ENCODE measurements around the gene OPA3. TPM values are rescaled to one million over a fixed set of nuclear protein-coding genes. Genes with fewer than 3 reads are reported as not detected.

OPA3 gene
- total RNA-seq, 1 experiment from 2014 or later, result 17.7 TPM

- no peaks in the 10 kb centered on the region for H3K9me3 Mint-ChIP-seq (ENCODE audit: unreplicated experiment)
- CTCF ChIA-PET, result interaction anchor here (1.2 to 3.0 kb wide), 3 partner anchors 9 to 148 kb away, joined by 4 to 24 read pairs (median 18); no protein-coding TSS in a partner anchor
- DNase-seq, result no peak
- no peaks in the 10 kb centered on the region for H3K36me3 ChIP-seq (ENCODE audit: control insufficient read depth, insufficient read depth, low read length)
- no peaks in the 10 kb centered on the region for H3K27me3 ChIP-seq (replicated peaks; ENCODE audit: control insufficient read depth, insufficient read depth, low read length)
- no peaks in the 10 kb centered on the region for H3K9me3 ChIP-seq
- no peak overlapping the region for H3K4me3 ChIP-seq (ENCODE audit: low read depth, low read length)
- H3K4me1 ChIP-seq, result peaks cover 22% of the 10 kb centered on the region
- peaks cover 19% of the 10 kb centered on the region for H3K4me1 Mint-ChIP-seq (ENCODE audit: low read depth, unreplicated experiment)
- POLR2A ChIA-PET, result no interaction called here
- H3K27me3 Mint-ChIP-seq (ENCODE audit: insufficient read depth, unreplicated experiment), result peaks cover 8% of the 10 kb centered on the region
- peaks cover 4% of the 10 kb centered on the region for H3K36me3 Mint-ChIP-seq (ENCODE audit: insufficient read depth, unreplicated experiment)
- H3K27ac Mint-ChIP-seq (ENCODE audit: unreplicated experiment), result no peak overlapping the region
- BruUV-seq (replicated peaks), result no TSS peak
- intact Hi-C loops (cut with micrococcal nuclease; ENCODE audit: unreplicated experiment), result loop anchor here (10.0 kb wide), 1 partner anchor 150 kb away; no protein-coding TSS in a partner anchor
- no peak overlapping the region for H3K4me3 Mint-ChIP-seq (ENCODE audit: unreplicated experiment)
- TF ChIP-seq CTCF (IDR thresholded peaks at IDR 0.05; ENCODE audit: insufficient read depth in 1 of 2, low read depth in 1 of 2, low read length in 1 of 2, severe bottlenecking in 1 of 2, unreplicated experiment in 1 of 2), result no peak
These were observed 90.2 kb downstream of the OPA3 start for GRCh38 chr19:45494261-45494916.

- no peak for TF ChIP-seq CTCF (IDR thresholded peaks at IDR 0.05; ENCODE audit: insufficient read depth in 1 of 2, low read depth in 1 of 2, low read length in 1 of 2, severe bottlenecking in 1 of 2, unreplicated experiment in 1 of 2)
- Mint-ChIP-seq H3K27ac (ENCODE audit: unreplicated experiment) (peak overlapping the region; percentile 89), H3K27me3 (ENCODE audit: insufficient read depth, unreplicated experiment) (peaks cover 8% of the 10 kb centered on the region), H3K4me3 (ENCODE audit: unreplicated experiment) (peak overlapping the region; percentile 88), H3K4me1 (ENCODE audit: low read depth, unreplicated experiment) (peaks cover 15% of the 10 kb centered on the region), H3K9me3 (ENCODE audit: unreplicated experiment) (no peaks in the 10 kb centered on the region), H3K36me3 (ENCODE audit: insufficient read depth, unreplicated experiment) (peaks cover 4% of the 10 kb centered on the region)
- intact Hi-C loops (cut with micrococcal nuclease; ENCODE audit: unreplicated experiment), result loop anchor here (2.0 to 10.0 kb wide), 2 partner anchors 14 to 152 kb away; partner anchors contain the start of gene VASP
- peak; percentile 68 to 73 for DNase-seq
- ChIA-PET CTCF (interaction anchor here (1.0 kb wide), 2 partner anchors 8 to 14 kb away, joined by 4 to 5 read pairs; no protein-coding TSS in a partner anchor), POLR2A (interaction anchor here (0.6 kb wide), 1 partner anchor 238 kb away, joined by 4 read pairs; the partner anchor contains the start of gene FBXO46)
- Histone ChIP-seq H3K36me3 (ENCODE audit: control insufficient read depth, insufficient read depth, low read length) (no peaks in the 10 kb centered on the region), H3K27me3 (replicated peaks; ENCODE audit: control insufficient read depth, insufficient read depth, low read length) (no peaks in the 10 kb centered on the region), H3K4me1 (peaks cover 11% of the 10 kb centered on the region), H3K9me3 (no peaks in the 10 kb centered on the region), H3K4me3 (ENCODE audit: low read depth, low read length) (peak overlapping the region; percentile 34)
- BruUV-seq (replicated peaks), result no TSS peak
These were observed 91.8 kb downstream of the OPA3 start for GRCh38 chr19:45492627-45493470.

GRCh38 chr19:45492137-45492626, 92.4 kb downstream of the OPA3 start:
- no peak for DNase-seq
- BruUV-seq (replicated peaks), result no TSS peak
- peak overlapping the region; percentile 34; the same call in 1 of the 2 replicates for H3K4me3 ChIP-seq (ENCODE audit: low read depth, low read length)
- no peaks in the 10 kb centered on the region for H3K36me3 ChIP-seq (ENCODE audit: control insufficient read depth, insufficient read depth, low read length)
- intact Hi-C loops (cut with micrococcal nuclease; ENCODE audit: unreplicated experiment), result loop anchor here (2.0 to 10.0 kb wide), 2 partner anchors 15 to 153 kb away; partner anchors contain the start of gene VASP
- Mint-ChIP-seq H3K4me3 (ENCODE audit: unreplicated experiment) (peak overlapping the region; percentile 88), H3K27me3 (ENCODE audit: insufficient read depth, unreplicated experiment) (peaks cover 8% of the 10 kb centered on the region), H3K36me3 (ENCODE audit: insufficient read depth, unreplicated experiment) (peaks cover 4% of the 10 kb centered on the region), H3K4me1 (ENCODE audit: low read depth, unreplicated experiment) (peaks cover 11% of the 10 kb centered on the region), H3K9me3 (ENCODE audit: unreplicated experiment) (no peaks in the 10 kb centered on the region), H3K27ac (ENCODE audit: unreplicated experiment) (peak overlapping the region; percentile 89)
- no peak for TF ChIP-seq CTCF (IDR thresholded peaks at IDR 0.05; ENCODE audit: insufficient read depth in 1 of 2, low read depth in 1 of 2, low read length in 1 of 2, severe bottlenecking in 1 of 2, unreplicated experiment in 1 of 2)
- ChIA-PET CTCF (no interaction called here), POLR2A (no interaction called here)
- H3K4me1 ChIP-seq, result peaks cover 9% of the 10 kb centered on the region; the same call in 1 of the 2 replicates
- H3K27me3 ChIP-seq (replicated peaks; ENCODE audit: control insufficient read depth, insufficient read depth, low read length), result no peaks in the 10 kb centered on the region
- H3K9me3 ChIP-seq, result no peaks in the 10 kb centered on the region

Data from Caco-2 (cell line).